NCI-H2029 (cell line): ENCODE measurements around the gene RHOC.

Experiments used
- DNase-seq: peaks from one replicate; lab custom pipeline; 2025; lab: John Stamatoyannopoulos, UW

The RHOC gene

GRCh38 chr1:112702067-112702395 is 4.9 kb downstream of the RHOC start:
- no peak for DNase-seq

GRCh38 chr1:112701227-112702066 is 5.5 kb downstream of the RHOC start:
- no peak for DNase-seq

GRCh38 chr1:112700290-112701226 is 6.4 kb downstream of the RHOC start:
- DNase-seq, result peak; percentile 83

- DNase-seq, result no peak
Observed at GRCh38 chr1:112699425-112700144, 7.3 kb downstream of the RHOC start.

GRCh38 chr1:112698366-112699310 is 8.3 kb downstream of the RHOC start:
- peak; percentile 82 for DNase-seq

GRCh38 chr1:112697781-112698201 is 9.1 kb downstream of the RHOC start:
- no peak for DNase-seq

- no peak for DNase-seq
Observed at GRCh38 chr1:112696578-112697314, 10.2 kb downstream of the RHOC start.

- no peak for DNase-seq
Observed at GRCh38 chr1:112695276-112695675, 11.7 kb downstream of the RHOC start.

GRCh38 chr1:112694363-112694929 is 12.5 kb downstream of the RHOC start:
- DNase-seq, result no peak

GRCh38 chr1:112693821-112694220 is 13.1 kb downstream of the RHOC start:
- no peak for DNase-seq

GRCh38 chr1:112692681-112693080 is 14.2 kb downstream of the RHOC start:
- no peak for DNase-seq

- no peak for DNase-seq
Observed at GRCh38 chr1:112689842-112690237, 17.1 kb downstream of the RHOC start.

GRCh38 chr1:112689196-112689841 is 17.6 kb downstream of the RHOC start:
- DNase-seq, result no peak

- peak; percentile 7 for DNase-seq
Observed at GRCh38 chr1:112688781-112689193, 18.1 kb downstream of the RHOC start.

GRCh38 chr1:112687785-112688496 is 19.0 kb downstream of the RHOC start:
- peak; percentile 7 for DNase-seq

- no peak for DNase-seq
Observed at GRCh38 chr1:112687361-112687760, 19.6 kb downstream of the RHOC start.

GRCh38 chr1:112686835-112687234 is 20.1 kb downstream of the RHOC start:
- no peak for DNase-seq

- DNase-seq, result no peak
Observed at GRCh38 chr1:112686417-112686816, 20.5 kb downstream of the RHOC start.

GRCh38 chr1:112685913-112686312 is 21.0 kb downstream of the RHOC start:
- no peak for DNase-seq
